GM12892 (cell line): ENCODE measurements around the gene PHLDB1.

Experiments used
- POLR2A ChIP-seq: IDR thresholded peaks from 2 replicates; pipeline ENCODE4 v1.6.1; 2011; ENCODE audit warnings: low read depth, low read length, control low read depth
- POLR2AphosphoS5 ChIP-seq: IDR thresholded peaks from 2 replicates; pipeline ENCODE4 v1.6.1; 2011; ENCODE audit warnings: low read depth, low read length, control low read depth

- TF ChIP-seq POLR2A, result no peak
- TF ChIP-seq POLR2AphosphoS5, result no peak
Observed at GRCh38 chr11:118628861-118629549, 21.6 kb downstream of the PHLDB1 start.
